Subcutaneous abdominal adipose tissue (tissue), 5 donors: ENCODE measurements around the gene ZBTB2.

Source experiments
- H3K27ac ChIP-seq: one replicate; pipeline ENCODE4 v1.7.0; 2013; ENCODE audit warnings: low read depth, mild to moderate bottlenecking, inconsistent platforms, low read length, moderate library complexity
- H3K27me3 ChIP-seq, 5 donors: one replicate each; pipeline ENCODE4 v1.7.0; 2013; ENCODE audit warnings: low read length in 5 of 5, inconsistent platforms in 1 of 5; ENCODE audit not compliant: control insufficient read depth in 5 of 5, insufficient read depth in 4 of 5
- H3K36me3 ChIP-seq, 5 donors: one replicate each; pipeline ENCODE4 v1.7.0; 2013; ENCODE audit warnings: low read length in 5 of 5; ENCODE audit not compliant: control insufficient read depth in 5 of 5, insufficient read depth in 5 of 5
- H3K4me1 ChIP-seq, 5 donors: one replicate each; pipeline ENCODE4 v1.7.0; 2013; ENCODE audit warnings: low read length in 5 of 5, mild to moderate bottlenecking in 3 of 5, moderate library complexity in 1 of 5; ENCODE audit not compliant: control insufficient read depth in 5 of 5, insufficient read depth in 5 of 5
- H3K4me3 ChIP-seq, 5 donors: one replicate each; pipeline ENCODE4 v1.7.0; 2013; ENCODE audit warnings: low read length in 5 of 5, low read depth in 1 of 5
- H3K9ac ChIP-seq, 5 donors: one replicate each; pipeline ENCODE4 v1.7.0; 2013; ENCODE audit warnings: low read length in 5 of 5, mild to moderate bottlenecking in 4 of 5, moderate library complexity in 3 of 5
- H3K9me3 ChIP-seq, 5 donors: one replicate each; pipeline ENCODE4 v1.7.0; 2013; ENCODE audit warnings: low read length in 5 of 5; ENCODE audit not compliant: control insufficient read depth in 5 of 5
- donor health status: healthy.
- donor health status: healthy.
- donor health status: healthy.
- donor health status: healthy.
- donor health status: healthy.

The ZBTB2 gene

DNA sequence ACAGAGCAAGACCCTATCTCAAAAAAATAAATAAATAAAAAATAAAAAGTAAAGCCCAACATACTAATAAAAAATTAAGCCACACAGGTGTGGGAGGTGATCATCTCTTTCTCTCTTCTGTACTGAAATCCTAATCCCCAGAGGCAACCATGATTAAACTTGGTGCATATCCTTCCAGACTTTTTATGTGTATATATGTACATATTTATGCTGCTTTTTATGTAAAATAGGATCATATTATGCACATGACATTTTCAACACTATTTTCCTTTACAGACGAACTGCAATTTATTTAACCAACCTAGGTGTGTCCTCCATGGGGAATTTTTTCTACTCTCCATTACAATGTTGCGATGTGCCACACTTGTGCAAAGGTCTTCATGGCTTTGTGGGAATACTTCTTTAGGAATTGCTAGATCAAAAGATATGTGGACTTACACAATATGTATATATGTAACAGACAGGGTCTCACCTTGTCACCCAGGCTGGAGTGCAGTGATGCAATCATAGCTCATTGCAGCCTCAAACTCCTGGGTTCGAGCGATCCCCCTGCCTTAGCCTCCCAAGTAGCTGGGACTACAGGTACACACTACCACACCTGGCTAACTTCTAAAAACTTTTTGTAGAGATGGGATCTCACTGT lies 36.9 kb upstream of the ZBTB2 start:
- H3K9me3 ChIP-seq: no peaks in the 10 kb centered on the region
- no peak overlapping the region for H3K9ac ChIP-seq
- H3K36me3 ChIP-seq: peaks cover 37 to 78% (median 53%) of the 10 kb centered on the region in 5 donors
- no peak overlapping the region for H3K4me3 ChIP-seq
- no peak overlapping the region for H3K27ac ChIP-seq
- H3K4me1 ChIP-seq: no peaks in the 10 kb centered on the region
- no peaks in the 10 kb centered on the region for H3K27me3 ChIP-seq

DNA sequence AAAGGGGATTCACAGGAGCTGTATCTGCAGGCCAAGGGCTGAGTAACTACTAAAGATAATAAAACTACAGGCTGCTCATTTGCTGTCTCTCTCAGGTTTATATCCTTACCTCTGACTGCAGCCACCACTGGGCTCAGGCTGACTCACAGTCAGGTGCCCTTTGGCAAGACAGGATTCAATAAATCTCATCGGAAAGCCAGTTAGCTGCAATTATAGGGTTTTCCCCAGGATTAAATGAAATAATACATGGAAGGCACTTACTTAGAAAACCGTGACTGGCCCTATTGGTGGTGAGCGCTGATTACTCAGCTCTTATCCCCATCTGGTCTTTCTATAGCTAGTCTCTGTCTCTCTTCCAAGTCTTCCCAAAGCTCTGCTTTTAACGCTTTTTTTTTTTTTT lies 34.2 kb upstream of the ZBTB2 start:
- H3K27me3 ChIP-seq: no peaks in the 10 kb centered on the region
- no peak overlapping the region for H3K4me3 ChIP-seq
- peaks cover 37 to 69% (median 39%) of the 10 kb centered on the region in 5 donors for H3K36me3 ChIP-seq
- H3K27ac ChIP-seq: no peak overlapping the region
- no peak overlapping the region for H3K9ac ChIP-seq
- no peaks in the 10 kb centered on the region for H3K4me1 ChIP-seq
- H3K9me3 ChIP-seq: no peaks in the 10 kb centered on the region

DNA sequence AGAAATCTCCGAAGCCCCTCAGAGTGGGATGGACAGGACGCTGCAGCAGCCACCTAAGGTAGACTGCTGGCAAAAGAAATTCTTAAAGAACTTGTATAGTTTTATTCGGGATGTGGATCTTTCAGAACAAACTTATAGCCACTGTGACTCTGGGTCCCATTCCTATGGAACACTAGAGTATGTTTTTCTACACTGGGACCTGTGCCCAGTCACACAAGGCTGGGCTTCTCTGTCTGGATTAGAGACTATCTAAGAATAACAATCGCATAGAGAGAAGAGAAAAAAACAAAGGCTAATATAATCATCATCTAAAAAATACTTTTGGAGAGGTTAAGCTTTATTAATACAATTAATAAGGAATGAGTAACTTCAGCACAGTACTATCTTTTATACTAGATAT lies 31.6 kb upstream of the ZBTB2 start:
- Histone ChIP-seq H3K4me1 (no peaks in the 10 kb centered on the region), H3K9ac (no peak overlapping the region), H3K27me3 (no peaks in the 10 kb centered on the region), H3K27ac (no peak overlapping the region), H3K36me3 (peaks cover 33 to 62% (median 37%) of the 10 kb centered on the region in 5 donors), H3K4me3 (no peak overlapping the region), H3K9me3 (no peaks in the 10 kb centered on the region)

DNA sequence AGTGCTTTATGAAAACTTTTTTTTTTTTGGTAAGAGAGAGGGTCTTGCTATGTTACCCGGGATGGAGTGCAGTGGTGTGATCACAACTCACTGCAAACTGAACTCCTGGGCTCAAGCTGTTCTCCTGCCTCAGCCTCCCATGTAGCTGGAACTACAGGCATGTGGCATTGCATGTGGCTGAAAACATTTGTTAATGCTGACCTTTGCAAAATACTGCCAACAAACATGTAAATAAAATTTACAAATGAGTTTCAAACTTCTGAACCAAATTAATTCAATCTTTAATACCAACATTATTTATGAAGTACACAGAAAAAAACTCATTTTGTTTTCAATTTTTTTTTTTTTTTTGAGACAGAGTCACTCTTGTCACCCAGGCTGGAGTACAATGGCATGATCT lies 26.1 kb upstream of the ZBTB2 start:
- Histone ChIP-seq H3K9me3 (no peaks in the 10 kb centered on the region), H3K36me3 (peaks cover 31 to 58% (median 46%) of the 10 kb centered on the region in 5 donors), H3K27me3 (no peaks in the 10 kb centered on the region)

DNA sequence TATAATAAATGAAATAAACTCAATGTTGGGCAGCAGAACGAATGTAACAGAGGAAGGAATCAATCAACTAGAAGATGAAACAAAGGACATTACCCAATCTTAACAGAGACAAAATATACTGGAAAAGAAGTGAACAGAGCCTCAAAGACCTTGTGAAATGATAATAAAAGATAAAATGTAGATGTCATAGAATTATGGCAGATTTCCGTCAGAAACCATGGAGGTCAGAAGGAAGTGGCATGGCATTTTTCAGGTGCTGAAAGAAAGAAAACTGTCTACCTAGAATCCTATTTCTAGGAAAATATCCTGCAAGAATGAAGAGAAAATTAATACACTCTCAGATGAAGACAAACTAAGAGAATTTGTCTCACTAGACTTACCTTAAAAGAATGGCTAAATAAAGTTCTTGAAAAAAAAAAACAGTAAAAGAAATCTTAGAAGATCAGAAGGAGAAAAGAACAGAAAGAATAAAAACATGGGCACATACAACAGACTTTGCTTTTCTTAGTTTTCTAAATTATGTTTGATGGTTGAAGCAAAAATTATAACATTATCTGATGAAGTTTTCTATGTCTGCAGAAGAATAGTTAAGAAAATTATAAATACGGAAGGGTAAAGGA lies 23.4 kb upstream of the ZBTB2 start:
- Histone ChIP-seq H3K4me1 (peaks cover 0 to under 1% (median 0%) of the 10 kb centered on the region in 5 donors), H3K27me3 (no peaks in the 10 kb centered on the region), H3K36me3 (peaks cover 28 to 54% (median 44%) of the 10 kb centered on the region in 5 donors), H3K9me3 (no peaks in the 10 kb centered on the region), H3K4me3 (no peak overlapping the region), H3K9ac (no peak overlapping the region), H3K27ac (no peak overlapping the region)

More for the DNA sequence above, 26.1 kb upstream of the ZBTB2 start:
- H3K27ac ChIP-seq: no peak overlapping the region
- H3K4me1 ChIP-seq: no peaks in the 10 kb centered on the region
- H3K9ac ChIP-seq: no peak overlapping the region
- no peak overlapping the region for H3K4me3 ChIP-seq

DNA sequence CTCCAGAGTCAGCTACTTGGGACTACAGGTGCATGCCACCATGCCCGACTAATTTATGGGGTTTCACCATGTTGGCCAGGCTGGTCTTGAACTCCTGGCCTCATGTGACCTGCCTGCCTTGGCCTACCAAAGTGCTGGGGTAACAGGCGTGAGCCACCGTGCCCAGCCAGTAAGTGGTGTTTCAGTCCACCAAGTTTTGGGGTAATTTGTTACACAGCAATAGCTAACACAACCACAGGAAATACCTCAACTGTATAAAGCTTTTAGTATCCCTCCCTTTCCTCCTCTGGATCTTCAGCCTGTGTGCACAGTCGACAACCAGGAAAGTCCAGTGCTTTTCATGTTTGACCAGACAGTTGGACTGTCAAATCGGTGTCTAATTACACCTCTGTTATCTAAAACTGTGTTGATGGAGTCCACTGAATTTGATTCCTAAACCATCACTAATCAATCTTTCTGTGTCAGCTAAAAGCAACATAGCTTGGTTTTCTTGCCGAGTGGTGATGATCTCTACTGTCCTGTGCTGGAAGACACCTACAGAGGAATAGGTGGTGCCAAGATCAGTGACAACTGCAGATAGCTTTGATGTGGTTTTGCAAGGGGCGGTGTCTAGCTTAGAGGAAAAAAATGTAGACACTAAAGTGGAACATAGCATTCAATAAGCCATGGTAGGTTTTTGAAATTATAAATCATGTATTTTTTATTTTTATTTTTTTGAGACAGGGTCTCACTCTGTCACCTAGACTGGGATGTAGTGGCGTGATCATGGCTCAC lies 22.2 kb upstream of the ZBTB2 start:
- Histone ChIP-seq H3K9ac (no peak overlapping the region), H3K27ac (no peak overlapping the region), H3K4me3 (no peak overlapping the region), H3K4me1 (peaks cover 0 to 11% (median 4%) of the 10 kb centered on the region in 5 donors), H3K27me3 (no peaks in the 10 kb centered on the region), H3K36me3 (peaks cover 27 to 52% (median 39%) of the 10 kb centered on the region in 5 donors), H3K9me3 (no peaks in the 10 kb centered on the region)

DNA sequence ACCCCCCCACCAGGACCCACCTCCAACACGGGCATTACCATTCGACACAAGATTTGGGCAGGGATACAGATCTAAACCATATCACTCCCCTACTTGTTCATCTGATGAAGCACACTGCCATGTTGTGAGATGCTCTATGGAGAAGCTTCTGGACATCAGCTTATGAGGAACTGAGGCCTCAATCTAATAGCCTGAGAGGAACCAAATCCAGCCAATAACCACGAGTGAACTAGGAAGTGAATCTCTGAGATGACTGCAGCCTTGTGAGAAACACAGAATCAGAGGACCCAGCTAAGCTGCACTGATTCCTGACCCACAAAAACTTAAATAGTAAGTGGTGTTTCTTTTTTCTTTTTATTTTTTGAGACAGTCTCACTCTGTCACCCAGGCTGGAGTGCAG lies 21.6 kb upstream of the ZBTB2 start:
- Histone ChIP-seq H3K36me3 (peaks cover 27 to 54% (median 39%) of the 10 kb centered on the region in 5 donors), H3K4me3 (no peak overlapping the region), H3K9me3 (no peaks in the 10 kb centered on the region), H3K27ac (no peak overlapping the region), H3K27me3 (no peaks in the 10 kb centered on the region), H3K9ac (no peak overlapping the region), H3K4me1 (peaks cover 0 to 11% (median 4%) of the 10 kb centered on the region in 5 donors)

DNA sequence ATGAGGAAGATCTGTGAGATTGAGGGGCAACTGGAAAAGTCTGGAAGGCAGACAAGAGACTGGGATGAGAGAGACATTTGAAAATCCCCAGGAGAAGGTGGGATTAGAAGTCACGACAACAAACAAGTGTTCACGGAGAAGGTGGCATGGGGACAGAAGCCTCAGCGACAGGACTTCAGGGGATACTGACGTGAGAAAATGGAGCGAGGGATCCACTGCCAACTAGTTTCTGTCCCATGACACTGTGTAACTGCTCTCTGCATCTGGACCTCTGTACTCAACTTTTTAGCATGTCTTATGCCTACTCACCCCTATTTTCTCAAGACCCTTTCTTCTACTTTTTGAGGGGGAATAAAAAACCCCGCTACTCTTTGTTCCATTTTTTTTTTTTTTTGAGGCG lies 18.3 kb upstream of the ZBTB2 start:
- no peak overlapping the region for H3K9ac ChIP-seq
- no peaks in the 10 kb centered on the region for H3K27me3 ChIP-seq
- H3K27ac ChIP-seq: peak overlapping the region; percentile 39
- H3K4me1 ChIP-seq: peaks cover 0 to 11% (median 4%) of the 10 kb centered on the region in 5 donors
- peaks cover 24 to 44% (median 30%) of the 10 kb centered on the region in 5 donors for H3K36me3 ChIP-seq
- no peak overlapping the region for H3K4me3 ChIP-seq
- no peaks in the 10 kb centered on the region for H3K9me3 ChIP-seq

DNA sequence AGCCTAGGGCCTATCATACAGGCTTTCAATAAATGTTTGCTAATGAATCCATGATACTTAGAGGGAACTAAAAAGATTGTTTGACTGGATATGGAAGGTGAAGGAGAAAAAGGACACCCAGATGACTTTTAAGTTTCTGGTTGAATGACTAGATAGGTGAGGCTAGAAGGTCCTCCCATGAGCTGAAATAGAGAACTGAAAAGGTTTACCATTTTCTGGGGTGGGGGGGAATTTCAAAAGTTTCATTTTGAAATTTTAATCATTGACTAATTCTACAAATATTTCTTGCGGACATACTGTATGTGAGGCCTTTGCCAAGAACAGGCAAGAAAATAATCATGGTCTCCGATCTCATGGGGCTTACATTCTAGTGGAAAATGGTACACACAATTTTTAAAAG lies 17.9 kb upstream of the ZBTB2 start:
- Histone ChIP-seq H3K27me3 (no peaks in the 10 kb centered on the region), H3K27ac (peak overlapping the region; percentile 39), H3K9me3 (no peaks in the 10 kb centered on the region), H3K36me3 (peaks cover 20 to 44% (median 31%) of the 10 kb centered on the region in 5 donors), H3K9ac (peak overlapping the region in 1 of 5 donors; percentile 35), H3K4me3 (no peak overlapping the region), H3K4me1 (peaks cover 0 to 11% (median 4%) of the 10 kb centered on the region in 5 donors)

DNA sequence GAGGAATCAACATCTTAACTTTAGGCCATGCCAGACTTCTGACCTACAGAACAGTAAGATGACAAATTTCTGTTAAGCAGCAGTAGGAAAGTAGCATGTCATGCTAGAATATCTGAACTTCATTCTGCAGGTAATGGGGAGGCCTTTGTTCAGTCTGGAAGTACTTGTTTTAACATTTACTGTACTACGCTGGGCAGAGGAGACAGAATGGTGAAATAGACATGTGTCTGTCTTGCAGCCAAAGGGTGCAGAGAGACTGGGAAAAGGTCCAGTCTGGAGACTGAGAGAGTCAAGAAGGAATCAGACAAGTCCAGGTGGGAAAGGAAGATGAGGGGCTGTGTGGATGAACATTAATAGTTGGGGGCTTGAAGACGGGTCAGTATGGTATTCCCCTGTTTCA lies 17.5 kb upstream of the ZBTB2 start:
- Histone ChIP-seq H3K9ac (peak overlapping the region in 1 of 5 donors; percentile 35), H3K36me3 (peaks cover 20 to 46% (median 31%) of the 10 kb centered on the region in 5 donors), H3K27me3 (no peaks in the 10 kb centered on the region), H3K9me3 (no peaks in the 10 kb centered on the region), H3K4me1 (peaks cover 0 to 11% (median 4%) of the 10 kb centered on the region in 5 donors), H3K27ac (peak overlapping the region; percentile 39), H3K4me3 (no peak overlapping the region)
